Measurements from ENCODE around the gene ZNHIT6. TPM values are rescaled to one million over a fixed set of nuclear protein-coding genes. Genes with fewer than 3 reads are reported as not detected.

ZNHIT6 gene
- total RNA-seq, 1 experiment from 2014 or later, result 56.2 TPM

- Histone ChIP-seq H3K4me3 (ENCODE audit: low read depth in 2 of 2, low read length in 2 of 2) (no peak overlapping the region), H3K27me3 (ENCODE audit: control insufficient read depth, insufficient read depth, low read length) (no peaks in the 10 kb centered on the region), H3K9me3 (ENCODE audit: control insufficient read depth, insufficient read depth, low read depth, low read length) (no peaks in the 10 kb centered on the region), H3K36me3 (ENCODE audit: control insufficient read depth, insufficient read depth, low read length) (peaks cover 24% of the 10 kb centered on the region; the same call in 1 of the 2 replicates), H3K27ac (ENCODE audit: low read length) (peak overlapping the region; percentile 36; the same call in 1 of the 2 replicates), H3K4me1 (ENCODE audit: control insufficient read depth, insufficient read depth, low read length) (peaks cover 37% of the 10 kb centered on the region)
- TF ChIP-seq SIN3A (IDR thresholded peaks at IDR 0.05; ENCODE audit: borderline replicate concordance, insufficient read depth, low read depth, low read length), result no peak
- no peak for TF ChIP-seq CTCF (IDR thresholded peaks at IDR 0.05)
- TF ChIP-seq POLR2AphosphoS5 (IDR thresholded peaks at IDR 0.05; ENCODE audit: low read depth, low read length), result no peak
- TF ChIP-seq REST (IDR thresholded peaks at IDR 0.05; ENCODE audit: insufficient read depth in 1 of 2, low read depth in 2 of 2, low read length in 1 of 2), result no peak
- TF ChIP-seq TCF7L2 (IDR thresholded peaks at IDR 0.05; ENCODE audit: low read depth, low read length), result no peak
- intact Hi-C loops (cut with micrococcal nuclease; ENCODE audit: unreplicated experiment) (no loop called here), in situ Hi-C loops (cut with HindIII; ENCODE audit: low pct_unique_long_range_greater_than_20kb, low sequenced_read_pairs) (no loop called here)
- ATAC-seq (no peak), DNase-seq (ENCODE audit: low read depth, low spot score) (no peak)
- ChIA-PET CTCF (no interaction called here), POLR2A (no interaction called here)
- BruUV-seq (replicated peaks), result no TSS peak
Measured at GRCh38 chr1:85660541-85660940, 47.7 kb downstream of the ZNHIT6 start.

DNA sequence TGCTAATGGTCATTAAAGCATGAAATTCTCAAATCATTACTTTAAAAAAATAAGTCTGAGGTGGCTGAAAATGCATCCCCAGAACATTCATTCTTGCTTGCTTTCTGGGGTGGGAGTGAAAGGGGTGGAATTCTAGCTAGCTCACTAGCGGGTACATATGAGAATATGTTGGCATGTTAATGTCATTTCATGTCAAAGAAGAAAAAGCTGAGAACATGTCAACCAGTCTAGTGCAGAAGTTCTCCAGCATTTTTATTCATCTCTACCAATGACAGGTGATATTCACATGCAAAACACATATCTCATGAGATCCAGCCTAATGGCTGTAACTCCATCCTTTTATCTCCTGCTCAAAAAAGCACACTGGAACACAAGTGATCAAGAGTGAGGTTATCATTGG, 49.1 kb downstream of the ZNHIT6 start:
- no peaks in the 10 kb centered on the region for H3K27me3 ChIP-seq (ENCODE audit: control insufficient read depth, insufficient read depth, low read length)
- H3K4me1 ChIP-seq (ENCODE audit: control insufficient read depth, insufficient read depth, low read length), result peaks cover 49% of the 10 kb centered on the region
- in situ Hi-C loops (cut with HindIII; ENCODE audit: low pct_unique_long_range_greater_than_20kb, low sequenced_read_pairs) (no loop called here), intact Hi-C loops (cut with micrococcal nuclease; ENCODE audit: unreplicated experiment) (no loop called here)
- BruUV-seq (replicated peaks), result no TSS peak
- no peak for TF ChIP-seq POLR2AphosphoS5 (IDR thresholded peaks at IDR 0.05; ENCODE audit: low read depth, low read length)
- TF ChIP-seq TCF7L2 (IDR thresholded peaks at IDR 0.05; ENCODE audit: low read depth, low read length), result no peak
- TF ChIP-seq REST (IDR thresholded peaks at IDR 0.05; ENCODE audit: insufficient read depth in 1 of 2, low read depth in 2 of 2, low read length in 1 of 2), result no peak
- TF ChIP-seq CTCF (IDR thresholded peaks at IDR 0.05), result no peak
- TF ChIP-seq SIN3A (IDR thresholded peaks at IDR 0.05; ENCODE audit: borderline replicate concordance, insufficient read depth, low read depth, low read length), result no peak
- H3K36me3 ChIP-seq (ENCODE audit: control insufficient read depth, insufficient read depth, low read length), result peaks cover 24% of the 10 kb centered on the region; the same call in 1 of the 2 replicates
- no peak overlapping the region for H3K4me3 ChIP-seq (ENCODE audit: low read depth in 2 of 2, low read length in 2 of 2)
- ChIA-PET CTCF (no interaction called here), POLR2A (no interaction called here)
- ATAC-seq (no peak), DNase-seq (ENCODE audit: low read depth, low spot score) (no peak)
- no peak overlapping the region; the same call in 1 of the 2 replicates for H3K27ac ChIP-seq (ENCODE audit: low read length)
- no peaks in the 10 kb centered on the region for H3K9me3 ChIP-seq (ENCODE audit: control insufficient read depth, insufficient read depth, low read depth, low read length)
